HepG2 (cell line): ENCODE measurements around the gene VAC14. TPM values are rescaled to one million over a fixed set of nuclear protein-coding genes. Genes with fewer than 3 reads are reported as not detected.
A peak's percentile ranks its signal among the peaks of the same experiment; 100 is the strongest.

ENCODE experiments used
- CENPBD1 ChIP-seq: sonication (generic); formaldehyde crosslinking; IDR thresholded peaks from 2 replicates; pipeline ENCODE4 v1.8.0; 2022; ENCODE audit warnings: missing genetic modification reagents, low read depth, mild to moderate bottlenecking, borderline replicate concordance
- DMTF1 ChIP-seq: sonication (generic); formaldehyde crosslinking; IDR thresholded peaks from 2 replicates; pipeline ENCODE4 v1.4.0; 2020; ENCODE audit warnings: mild to moderate bottlenecking, missing genetic modification reagents
- FOXA1 ChIP-seq, 2 experiments: fragments of 450-650 bp in 1 of 2; sonication (generic) in 1 of 2; formaldehyde crosslinking in 1 of 2; IDR thresholded peaks; 2 replicates each; pipeline versions ENCODE4 v1.4.0 to v1.6.1; 2016 to 2020; ENCODE audit warnings: missing genetic modification reagents in 1 of 2
- GRHL1 ChIP-seq: sonication (generic); formaldehyde crosslinking; conservative IDR thresholded peaks from 2 replicates; pipeline ENCODE4 v1.8.0; 2022; ENCODE audit warnings: missing genetic modification reagents
- IKZF5 ChIP-seq: IDR thresholded peaks from 2 replicates; pipeline ENCODE4 v1.6.1; 2018; ENCODE audit warnings: missing genetic modification reagents, mild to moderate bottlenecking, missing compliant biosample characterization
- KDM3A ChIP-seq: IDR thresholded peaks from 2 replicates; pipeline ENCODE4 v1.6.1; 2018; ENCODE audit warnings: low read depth, missing compliant biosample characterization
- NBN ChIP-seq: fragments of 450-650 bp; conservative IDR thresholded peaks from 2 replicates; pipeline ENCODE4 v1.6.1; 2017
- PHF8 ChIP-seq: sonication (generic); formaldehyde crosslinking; IDR thresholded peaks from 2 replicates; pipeline ENCODE4 v1.5.0; 2020; ENCODE audit warnings: missing genetic modification reagents
- REPIN1 ChIP-seq: sonication (generic); formaldehyde crosslinking; IDR thresholded peaks from 2 replicates; pipeline ENCODE4 v1.8.0; 2022; ENCODE audit warnings: missing genetic modification reagents, low read depth, mild to moderate bottlenecking, borderline replicate concordance
- SNAPC2 ChIP-seq: sonication (generic); formaldehyde crosslinking; IDR thresholded peaks from 2 replicates; pipeline ENCODE4 v1.8.1; 2022; ENCODE audit warnings: mild to moderate bottlenecking, missing genetic modification reagents
- SP4 ChIP-seq: sonication (generic); formaldehyde crosslinking; IDR thresholded peaks from 2 replicates; pipeline ENCODE4 v1.8.1; 2023; ENCODE audit warnings: mild to moderate bottlenecking, missing genetic modification reagents
- TCF7L2 ChIP-seq: IDR thresholded peaks from 2 replicates; pipeline ENCODE4 v1.6.1; 2011; ENCODE audit warnings: mild to moderate bottlenecking, low read depth, low read length, moderate library complexity
- TEF ChIP-seq: sonication (generic); formaldehyde crosslinking; IDR thresholded peaks from 2 replicates; pipeline ENCODE4 v1.5.0; 2020; ENCODE audit warnings: missing genetic modification reagents
- THAP7 ChIP-seq: sonication (generic); formaldehyde crosslinking; IDR thresholded peaks from 2 replicates; pipeline ENCODE4 v1.8.1; 2023; ENCODE audit warnings: mild to moderate bottlenecking, missing genetic modification reagents
- TOPORS ChIP-seq: sonication (generic); formaldehyde crosslinking; IDR thresholded peaks from 2 replicates; pipeline ENCODE4 v1.8.0; 2023; ENCODE audit warnings: mild to moderate bottlenecking, missing genetic modification reagents
- ZNF121 ChIP-seq: sonication (generic); formaldehyde crosslinking; IDR thresholded peaks from 2 replicates; pipeline ENCODE4 v1.5.0; 2020; ENCODE audit warnings: mild to moderate bottlenecking, missing genetic modification reagents
- ZNF530 ChIP-seq: sonication (generic); formaldehyde crosslinking; IDR thresholded peaks from 2 replicates; pipeline ENCODE4 v1.5.0; 2020; ENCODE audit warnings: low read depth, mild to moderate bottlenecking, missing genetic modification reagents
- ZNF567 ChIP-seq: sonication (generic); formaldehyde crosslinking; IDR thresholded peaks from 2 replicates; pipeline ENCODE4 v1.8.1; 2023; ENCODE audit warnings: mild to moderate bottlenecking, missing genetic modification reagents, borderline replicate concordance
- ZNF580 ChIP-seq: IDR thresholded peaks from 2 replicates; pipeline ENCODE4 v1.6.1; 2016; ENCODE audit warnings: low read depth, borderline replicate concordance
- ZNF749 ChIP-seq: sonication (generic); formaldehyde crosslinking; IDR thresholded peaks from 2 replicates; pipeline ENCODE4 v1.8.0; 2022; ENCODE audit warnings: mild to moderate bottlenecking, missing genetic modification reagents, moderate library complexity, borderline replicate concordance
- ZNF780A ChIP-seq: sonication (generic); formaldehyde crosslinking; IDR thresholded peaks from 2 replicates; pipeline ENCODE4 v1.8.0; 2022; ENCODE audit warnings: mild to moderate bottlenecking, missing genetic modification reagents, moderate library complexity
- ZNF878 ChIP-seq: sonication (generic); formaldehyde crosslinking; IDR thresholded peaks from 2 replicates; pipeline ENCODE4 v1.8.1; 2023; ENCODE audit warnings: mild to moderate bottlenecking, missing genetic modification reagents, moderate library complexity
- polyA plus RNA-seq, 8 experiments: library from polyadenylated mRNA; depleted of rRNA in 3 of 8; stranded (reverse) in 7 of 8; unstranded in 1 of 8; fragments of >200 nt; fragmentation: Illumina TruSeq in 4 of 8; extraction: Trizol in 4 of 8; gene quantifications; 2 replicates each; pipeline versions ENCODE4 v1.2.1 to v1.2.3, GENCODE V29; 2011 to 2016; ENCODE audit warnings: low read depth in 4 of 8, missing spikeins in 1 of 8, mixed read lengths in 1 of 8; ENCODE audit not compliant: insufficient read depth in 1 of 8
- total RNA-seq, 5 experiments: library from RNA; depleted of rRNA; stranded (reverse); fragments of >200 nt; fragmentation: Illumina TruSeq; extraction: Trizol; gene quantifications; 2 replicates each; pipeline ENCODE4 v1.2.3, GENCODE V29; 2016; ENCODE audit warnings: low read depth in 1 of 5

Gene VAC14
- total and polyA plus RNA-seq, 2 of the 13 experiments (the other 11 are each of a cell fraction or from before 2014, with no cell fraction given) = 23.5 to 24.6 TPM

GRCh38 chr16:70683146-70683944 is 117.6 kb downstream of the VAC14 start (continued):
- TF ChIP-seq THAP7 (CRISPR knock-in tag) (0 out of 2 replicates have a peak, but pooled peaks have one; percentile 73), ZNF580 (CRISPR knock-in tag) (no peak), DMTF1 (no peak), SP4 (peak; percentile 31; the same call in 1 of the 2 replicates), TOPORS (CRISPR knock-in tag) (no peak), ZNF749 (CRISPR knock-in tag) (no peak), ZNF530 (CRISPR knock-in tag) (no peak), SNAPC2 (CRISPR knock-in tag) (no peak), ZNF878 (CRISPR knock-in tag) (0 out of 2 replicates have a peak, but pooled peaks have one; percentile 15), ZNF780A (CRISPR knock-in tag) (no peak), NBN (no peak), PHF8 (CRISPR knock-in tag) (peak; percentile 57), GRHL1 (CRISPR knock-in tag) (no peak), KDM3A (CRISPR knock-in tag) (0 out of 2 replicates have a peak, but pooled peaks have one; percentile 10), ZNF567 (no peak), TCF7L2 (no peak), FOXA1 (IDR thresholded peaks at IDR 0.05) (no peak), FOXA1 (CRISPR knock-in tag; IDR thresholded peaks at IDR 0.05) (no peak), CENPBD1 (CRISPR knock-in tag) (no peak), ZNF121 (CRISPR knock-in tag) (no peak), IKZF5 (CRISPR knock-in tag) (no peak; the same call in 1 of the 2 replicates), REPIN1 (CRISPR knock-in tag) (0 out of 2 replicates have a peak, but pooled peaks have one; percentile 12), TEF (CRISPR knock-in tag) (no peak; the same call in 1 of the 2 replicates)
